ENCODE measurements around the gene CAMSAP1.
"Not testable (repeated sequence)": the region's sequence is repeated elsewhere in the genome, so short reads cannot be mapped to it uniquely, and the experiment has no call there.

Gene CAMSAP1

GRCh38 chr9:135898634-135899407, 8.5 kb downstream of the CAMSAP1 start:
- no peak overlapping the region for H3K4me3 ChIP-seq (ENCODE audit: low read depth in 1 of 5, low read length in 5 of 5)
- no peak overlapping the region for H3K9ac ChIP-seq (ENCODE audit: low read length in 5 of 5)
- H3K27ac ChIP-seq (ENCODE audit: low read depth, low read length), result no peak overlapping the region
- peaks cover 0 to 2% (median 0%) of the 10 kb centered on the region in 5 donors for H3K9me3 ChIP-seq (ENCODE audit: control insufficient read depth in 5 of 5, low read length in 5 of 5)
- H3K4me1 ChIP-seq (ENCODE audit: control insufficient read depth in 5 of 5, insufficient read depth in 5 of 5, low read length in 5 of 5), result peaks cover 0 to 12% (median 0%) of the 10 kb centered on the region in 5 donors
- H3K27me3 ChIP-seq (ENCODE audit: control insufficient read depth in 5 of 5, insufficient read depth in 4 of 5, low read length in 5 of 5), result no peaks in the 10 kb centered on the region
- H3K36me3 ChIP-seq (ENCODE audit: control insufficient read depth in 5 of 5, insufficient read depth in 5 of 5, low read length in 5 of 5), result no peaks in the 10 kb centered on the region

DNA sequence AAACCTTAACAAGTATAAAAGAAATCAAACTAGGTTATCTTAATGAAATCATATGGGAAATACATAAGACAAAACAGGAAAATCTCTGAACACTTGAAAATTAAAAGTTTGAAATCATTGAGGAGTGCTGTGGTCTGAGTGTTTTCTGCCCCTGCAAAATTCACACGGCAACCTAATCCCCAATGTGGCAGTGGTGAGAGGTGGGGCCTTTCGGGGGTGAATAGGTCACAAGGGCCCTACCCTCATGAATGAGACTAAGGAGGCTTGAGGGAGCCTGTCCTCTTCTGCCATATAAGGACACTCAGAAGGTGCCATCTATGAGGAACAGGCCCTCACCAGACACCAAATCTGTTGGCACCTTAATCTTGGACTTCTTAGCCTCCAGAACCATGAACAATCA, 10.7 kb downstream of the CAMSAP1 start:
- Histone ChIP-seq H3K36me3 (ENCODE audit: control insufficient read depth in 5 of 5, insufficient read depth in 5 of 5, low read length in 5 of 5) (no peaks in the 10 kb centered on the region), H3K27me3 (ENCODE audit: control insufficient read depth in 5 of 5, insufficient read depth in 4 of 5, low read length in 5 of 5) (no peaks in the 10 kb centered on the region), H3K4me3 (ENCODE audit: low read depth in 1 of 5, low read length in 5 of 5) (no peak overlapping the region), H3K9me3 (ENCODE audit: control insufficient read depth in 5 of 5, low read length in 5 of 5) (peaks cover 0 to 2% (median 0%) of the 10 kb centered on the region in 5 donors), H3K27ac (ENCODE audit: low read depth, low read length) (no peak overlapping the region), H3K9ac (ENCODE audit: low read length in 5 of 5) (no peak overlapping the region), H3K4me1 (ENCODE audit: control insufficient read depth in 5 of 5, insufficient read depth in 5 of 5, low read length in 5 of 5) (peaks cover 0 to 8% (median 0%) of the 10 kb centered on the region in 5 donors)

GRCh38 chr9:135896205-135896604, 11.1 kb downstream of the CAMSAP1 start:
- Histone ChIP-seq H3K4me3 (ENCODE audit: low read depth in 1 of 5, low read length in 5 of 5) (no peak overlapping the region), H3K9me3 (ENCODE audit: control insufficient read depth in 5 of 5, low read length in 5 of 5) (peaks cover 0 to 2% (median 0%) of the 10 kb centered on the region in 5 donors), H3K4me1 (ENCODE audit: control insufficient read depth in 5 of 5, insufficient read depth in 5 of 5, low read length in 5 of 5) (peaks cover 0 to 10% (median 3%) of the 10 kb centered on the region in 5 donors), H3K36me3 (ENCODE audit: control insufficient read depth in 5 of 5, insufficient read depth in 5 of 5, low read length in 5 of 5) (no peaks in the 10 kb centered on the region), H3K9ac (ENCODE audit: low read length in 5 of 5) (no peak overlapping the region), H3K27ac (ENCODE audit: low read depth, low read length) (no peak overlapping the region), H3K27me3 (ENCODE audit: control insufficient read depth in 5 of 5, insufficient read depth in 4 of 5, low read length in 5 of 5) (no peaks in the 10 kb centered on the region)

DNA sequence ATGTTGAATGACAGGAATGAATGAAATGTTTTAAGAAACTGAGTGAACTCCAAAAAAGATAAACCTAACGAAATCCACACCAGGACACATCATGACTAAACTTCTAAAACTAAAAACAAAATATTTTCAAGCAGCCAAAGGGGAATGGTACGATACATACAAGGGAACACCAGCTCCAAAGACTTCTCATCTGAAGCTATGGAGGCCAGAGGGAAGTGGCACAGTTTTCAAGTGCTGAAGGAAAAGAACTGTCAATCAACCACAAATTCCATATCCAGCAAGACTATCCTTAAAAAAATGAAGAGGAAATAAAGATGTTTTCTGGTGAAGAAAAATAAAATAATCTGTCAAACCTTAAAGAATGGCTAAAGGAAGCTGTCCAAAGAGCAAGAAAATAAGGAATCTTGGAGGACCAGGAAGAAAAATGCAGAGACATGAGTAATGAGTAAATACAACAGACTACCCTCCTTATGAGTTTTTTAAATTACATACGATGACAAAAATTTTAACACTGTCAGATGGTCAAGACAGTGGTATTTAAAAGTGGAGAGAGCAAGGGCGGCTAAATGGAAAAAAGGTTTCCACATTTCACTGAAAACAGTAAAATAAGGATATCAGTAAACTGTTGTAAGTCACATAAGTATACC, 12.0 kb downstream of the CAMSAP1 start:
- Histone ChIP-seq H3K4me3 (ENCODE audit: low read depth in 1 of 5, low read length in 5 of 5) (no peak overlapping the region), H3K27me3 (ENCODE audit: control insufficient read depth in 5 of 5, insufficient read depth in 4 of 5, low read length in 5 of 5) (no peaks in the 10 kb centered on the region), H3K9me3 (ENCODE audit: control insufficient read depth in 5 of 5, low read length in 5 of 5) (peaks cover 0 to 2% (median 0%) of the 10 kb centered on the region in 5 donors), H3K4me1 (ENCODE audit: control insufficient read depth in 5 of 5, insufficient read depth in 5 of 5, low read length in 5 of 5) (peaks cover 0 to 18% (median 12%) of the 10 kb centered on the region in 5 donors), H3K9ac (ENCODE audit: low read length in 5 of 5) (no peak overlapping the region), H3K27ac (ENCODE audit: low read depth, low read length) (no peak overlapping the region), H3K36me3 (ENCODE audit: control insufficient read depth in 5 of 5, insufficient read depth in 5 of 5, low read length in 5 of 5) (no peaks in the 10 kb centered on the region)

DNA sequence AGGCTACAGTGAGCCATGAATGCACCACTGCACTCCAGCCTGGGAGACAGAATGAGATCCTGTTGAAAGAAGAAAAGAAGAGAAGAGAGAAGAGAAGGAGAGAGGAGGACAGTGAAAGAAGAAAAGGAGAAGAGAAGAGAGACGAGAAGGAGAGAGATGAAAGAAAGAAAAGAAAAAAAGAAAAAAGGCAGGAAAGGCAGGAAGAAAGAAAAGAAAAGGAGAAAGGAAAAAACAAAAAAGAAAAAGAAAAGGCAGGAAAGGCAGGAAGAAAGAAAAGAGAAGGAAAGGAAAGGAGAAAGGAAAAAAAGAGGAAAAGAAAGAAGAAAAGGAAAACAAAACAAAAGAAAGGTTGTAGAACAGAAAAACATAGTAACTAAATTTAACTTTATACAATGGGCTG, 14.2 kb downstream of the CAMSAP1 start:
- no peak overlapping the region for H3K4me3 ChIP-seq (ENCODE audit: low read depth in 1 of 5, low read length in 5 of 5)
- no peaks in the 10 kb centered on the region for H3K27me3 ChIP-seq (ENCODE audit: control insufficient read depth in 5 of 5, insufficient read depth in 4 of 5, low read length in 5 of 5)
- H3K4me1 ChIP-seq (ENCODE audit: control insufficient read depth in 5 of 5, insufficient read depth in 5 of 5, low read length in 5 of 5), result peaks cover 0 to 37% (median 26%) of the 10 kb centered on the region in 5 donors
- H3K36me3 ChIP-seq (ENCODE audit: control insufficient read depth in 5 of 5, insufficient read depth in 5 of 5, low read length in 5 of 5), result no peaks in the 10 kb centered on the region
- H3K9me3 ChIP-seq (ENCODE audit: control insufficient read depth in 5 of 5, low read length in 5 of 5), result peaks cover 0 to 2% (median 0%) of the 10 kb centered on the region in 5 donors
- no peak overlapping the region for H3K9ac ChIP-seq (ENCODE audit: low read length in 5 of 5)
- no peak overlapping the region for H3K27ac ChIP-seq (ENCODE audit: low read depth, low read length)

GRCh38 chr9:135892327-135892726, 15.0 kb downstream of the CAMSAP1 start:
- H3K4me3 ChIP-seq (ENCODE audit: low read depth in 1 of 5, low read length in 5 of 5); H3K9me3 ChIP-seq (ENCODE audit: control insufficient read depth in 5 of 5, low read length in 5 of 5); H3K9ac ChIP-seq (ENCODE audit: low read length in 5 of 5); H3K36me3 ChIP-seq (ENCODE audit: control insufficient read depth in 5 of 5, insufficient read depth in 5 of 5, low read length in 5 of 5); H3K27ac ChIP-seq (ENCODE audit: low read depth, low read length); H3K27me3 ChIP-seq (ENCODE audit: control insufficient read depth in 5 of 5, insufficient read depth in 4 of 5, low read length in 5 of 5): not testable (repeated sequence)
- peaks cover 4 to 45% (median 34%) of the 10 kb centered on the region in 5 donors for H3K4me1 ChIP-seq (ENCODE audit: control insufficient read depth in 5 of 5, insufficient read depth in 5 of 5, low read length in 5 of 5)

DNA sequence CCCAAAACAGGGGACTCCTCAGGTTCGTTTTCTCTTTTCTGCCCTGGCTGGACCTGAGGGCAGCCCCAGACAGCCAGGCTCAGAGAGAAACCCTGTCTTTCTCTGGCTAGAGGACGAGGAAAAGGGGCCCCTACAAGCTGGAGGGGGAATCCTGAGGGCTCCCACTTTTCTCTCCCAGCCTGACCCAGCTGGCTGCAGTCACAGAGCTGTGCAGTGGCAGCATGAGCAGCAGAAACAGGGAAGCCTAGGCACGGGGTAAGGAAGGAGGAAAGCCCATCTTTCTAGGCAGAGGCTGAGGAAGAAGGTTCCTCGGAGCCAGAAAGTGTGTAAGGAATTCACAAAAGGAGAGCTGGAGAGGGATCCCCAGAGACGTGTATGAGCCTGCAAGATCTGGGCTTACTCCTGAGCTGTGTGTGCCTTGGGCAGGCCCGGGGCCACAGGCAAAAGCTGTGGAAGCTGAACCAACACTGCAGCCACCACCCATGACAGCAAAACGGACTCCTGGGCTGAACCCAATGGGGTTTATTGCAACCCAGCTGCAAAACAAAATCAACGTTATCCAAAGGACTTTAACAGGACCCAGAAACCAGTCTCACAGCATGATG, 16.2 kb downstream of the CAMSAP1 start:
- Histone ChIP-seq H3K36me3 (ENCODE audit: control insufficient read depth in 5 of 5, insufficient read depth in 5 of 5, low read length in 5 of 5) (no peaks in the 10 kb centered on the region), H3K27ac (ENCODE audit: low read depth, low read length) (no peak overlapping the region), H3K4me1 (ENCODE audit: control insufficient read depth in 5 of 5, insufficient read depth in 5 of 5, low read length in 5 of 5) (peaks cover 9 to 57% (median 46%) of the 10 kb centered on the region in 5 donors), H3K9me3 (ENCODE audit: control insufficient read depth in 5 of 5, low read length in 5 of 5) (peaks cover 0 to 2% (median 0%) of the 10 kb centered on the region in 5 donors), H3K9ac (ENCODE audit: low read length in 5 of 5) (peak overlapping the region in 1 of 5 donors; percentile 25), H3K4me3 (ENCODE audit: low read depth in 1 of 5, low read length in 5 of 5) (no peak overlapping the region), H3K27me3 (ENCODE audit: control insufficient read depth in 5 of 5, insufficient read depth in 4 of 5, low read length in 5 of 5) (no peaks in the 10 kb centered on the region)

GRCh38 chr9:135890190-135891026, 16.9 kb downstream of the CAMSAP1 start:
- Histone ChIP-seq H3K4me1 (ENCODE audit: control insufficient read depth in 5 of 5, insufficient read depth in 5 of 5, low read length in 5 of 5) (peaks cover 9 to 58% (median 46%) of the 10 kb centered on the region in 5 donors), H3K27me3 (ENCODE audit: control insufficient read depth in 5 of 5, insufficient read depth in 4 of 5, low read length in 5 of 5) (no peaks in the 10 kb centered on the region), H3K27ac (ENCODE audit: low read depth, low read length) (no peak overlapping the region)

GRCh38 chr9:135889564-135890189, 17.7 kb downstream of the CAMSAP1 start:
- Histone ChIP-seq H3K9ac (ENCODE audit: low read length in 5 of 5) (no peak overlapping the region), H3K27ac (ENCODE audit: low read depth, low read length) (no peak overlapping the region), H3K4me3 (ENCODE audit: low read depth in 1 of 5, low read length in 5 of 5) (no peak overlapping the region), H3K9me3 (ENCODE audit: control insufficient read depth in 5 of 5, low read length in 5 of 5) (no peaks in the 10 kb centered on the region), H3K36me3 (ENCODE audit: control insufficient read depth in 5 of 5, insufficient read depth in 5 of 5, low read length in 5 of 5) (no peaks in the 10 kb centered on the region), H3K4me1 (ENCODE audit: control insufficient read depth in 5 of 5, insufficient read depth in 5 of 5, low read length in 5 of 5) (peaks cover 9 to 65% (median 46%) of the 10 kb centered on the region in 5 donors), H3K27me3 (ENCODE audit: control insufficient read depth in 5 of 5, insufficient read depth in 4 of 5, low read length in 5 of 5) (no peaks in the 10 kb centered on the region)

More at GRCh38 chr9:135890190-135891026, 16.9 kb downstream of the CAMSAP1 start:
- H3K36me3 ChIP-seq (ENCODE audit: control insufficient read depth in 5 of 5, insufficient read depth in 5 of 5, low read length in 5 of 5), result no peaks in the 10 kb centered on the region
- H3K4me3 ChIP-seq (ENCODE audit: low read depth in 1 of 5, low read length in 5 of 5), result no peak overlapping the region
- peaks cover 0 to 2% (median 0%) of the 10 kb centered on the region in 5 donors for H3K9me3 ChIP-seq (ENCODE audit: control insufficient read depth in 5 of 5, low read length in 5 of 5)
- peak overlapping the region in 1 of 5 donors; percentile 25 for H3K9ac ChIP-seq (ENCODE audit: low read length in 5 of 5)
